HG02870 (cell line): ENCODE data around the gene NFIA.
A peak's percentile ranks its signal among the peaks of the same experiment; 100 is the strongest.

Experiments
- ATAC-seq: cut with Tn5 transposase; IDR thresholded peaks from one replicate; pipeline ENCODE4 v1.9.1; 2021; ENCODE audit warnings: mild to moderate bottlenecking, moderate library complexity; ENCODE audit not compliant: unreplicated experiment

The NFIA gene

GRCh38 chr1:61082311-61083012 lies at the start of gene NFIA:
NFIA (plus strand) TSS chr1:61082561.
- no peak for ATAC-seq

GRCh38 chr1:61035880-61036279 lies 46.5 kb upstream of the NFIA start:
- no peak for ATAC-seq

- ATAC-seq, result no peak
Observed at GRCh38 chr1:61042466-61043009, 39.8 kb upstream of the NFIA start.

- no peak for ATAC-seq
Observed at GRCh38 chr1:61043010-61043820, 39.1 kb upstream of the NFIA start.

GRCh38 chr1:61046434-61046833 lies 35.9 kb upstream of the NFIA start:
- no peak for ATAC-seq

GRCh38 chr1:61047061-61047460 lies 35.3 kb upstream of the NFIA start:
- ATAC-seq, result no peak

- peak; percentile 77 for ATAC-seq
Observed at GRCh38 chr1:61049850-61050540, 32.4 kb upstream of the NFIA start.

- ATAC-seq, result peak; percentile 8
Observed at GRCh38 chr1:61050541-61051442, 31.6 kb upstream of the NFIA start.

GRCh38 chr1:61051443-61051718 lies 31.0 kb upstream of the NFIA start:
- ATAC-seq, result no peak

- ATAC-seq, result no peak
Observed at GRCh38 chr1:61051719-61052394, 30.5 kb upstream of the NFIA start.

- ATAC-seq, result no peak
Observed at GRCh38 chr1:61052395-61053225, 29.8 kb upstream of the NFIA start.

- no peak for ATAC-seq
Observed at GRCh38 chr1:61053226-61053711, 29.1 kb upstream of the NFIA start.

GRCh38 chr1:61053712-61054600 lies 28.4 kb upstream of the NFIA start:
- no peak for ATAC-seq

- no peak for ATAC-seq
Observed at GRCh38 chr1:61054601-61054993, 27.8 kb upstream of the NFIA start.

- no peak for ATAC-seq
Observed at GRCh38 chr1:61055110-61055614, 27.2 kb upstream of the NFIA start.

- no peak for ATAC-seq
Observed at GRCh38 chr1:61056196-61056572, 26.2 kb upstream of the NFIA start.

- ATAC-seq, result no peak
Observed at GRCh38 chr1:61056573-61057439, 25.6 kb upstream of the NFIA start.
